DOHH2 (cell line): ENCODE results near the gene FAM8A1.

Experiments used
- H3F3A ChIP-seq: fragments of 200-600 bp; sonication (generic), shearing (Covaris generic); 2 replicates; pipeline ENCODE4 v1.6.0; 2016; ENCODE audit warnings: antibody characterized with exemption, mild to moderate bottlenecking; ENCODE audit not compliant: control insufficient read depth, insufficient read depth
- H3K27ac ChIP-seq: fragments of 200-600 bp; sonication (generic); 2 replicates; pipeline ENCODE4 v1.5.1; 2014; ENCODE audit warnings: low read depth, mild to moderate bottlenecking, low read length, moderate library complexity
- H3K27me3 ChIP-seq: fragments of 200-600 bp; sonication (generic); 2 replicates; pipeline ENCODE4 v1.6.1; 2014; ENCODE audit warnings: mild to moderate bottlenecking, low read length, mixed read lengths; ENCODE audit not compliant: control insufficient read depth
- H3K36me3 ChIP-seq: fragments of 200-600 bp; sonication (generic); 2 replicates; pipeline ENCODE4 v1.6.1; 2014; ENCODE audit warnings: mild to moderate bottlenecking, low read length, moderate library complexity, mixed read lengths; ENCODE audit not compliant: control insufficient read depth
- H3K4me1 ChIP-seq: fragments of 200-600 bp; sonication (generic); 2 replicates; pipeline ENCODE4 v1.6.1; 2014; ENCODE audit warnings: mild to moderate bottlenecking, low read length, mixed read lengths; ENCODE audit not compliant: control insufficient read depth
- H3K4me2 ChIP-seq: fragments of 200-600 bp; sonication (generic); 2 replicates; pipeline ENCODE4 v1.6.0; 2014; ENCODE audit warnings: mild to moderate bottlenecking, low read length, moderate library complexity
- H3K4me3 ChIP-seq: fragments of 200-600 bp; sonication (generic); 2 replicates; pipeline ENCODE4 v1.5.1; 2014; ENCODE audit warnings: mild to moderate bottlenecking, low read length, mixed read lengths
- H3K79me2 ChIP-seq: fragments of 200-600 bp; sonication (generic); 2 replicates; pipeline ENCODE4 v1.6.1; 2014; ENCODE audit warnings: mild to moderate bottlenecking, low read length, mixed read lengths; ENCODE audit not compliant: control insufficient read depth
- H3K9me2 ChIP-seq: fragments of 200-600 bp; sonication (generic); replicated peaks from 2 replicates; pipeline ENCODE4 v1.6.1; 2014; ENCODE audit warnings: mild to moderate bottlenecking, low read length, mixed read lengths; ENCODE audit not compliant: control insufficient read depth
- H3K9me3 ChIP-seq: fragments of 200-600 bp; sonication (generic); 2 replicates; pipeline ENCODE4 v1.6.1; 2014; ENCODE audit warnings: antibody characterized with exemption, low read length, mixed read lengths; ENCODE audit not compliant: control insufficient read depth, insufficient read depth
- H4K20me1 ChIP-seq: fragments of 200-600 bp; sonication (generic); 2 replicates; pipeline ENCODE4 v1.6.0; 2014; ENCODE audit warnings: low read depth, mild to moderate bottlenecking, antibody characterized with exemption, low read length, moderate library complexity; ENCODE audit not compliant: control insufficient read depth, insufficient read depth
- EZH2phosphoT487 ChIP-seq: fragments of 200-600 bp; sonication (generic); IDR thresholded peaks from 2 replicates; pipeline ENCODE4 v1.6.1; 2017; ENCODE audit warnings: borderline replicate concordance, mild to moderate bottlenecking, antibody characterized with exemption, low read length, moderate library complexity, mixed read lengths
- TF ChIP-seq, protein P1 (sequence below): fragments of 200-600 bp; sonication (generic); IDR thresholded peaks from one replicate; pipeline ENCODE4 v1.5.1; 2014; ENCODE audit warnings: antibody characterized with exemption, mild to moderate bottlenecking, low read depth, low read length; ENCODE audit not compliant: poor library complexity, severe bottlenecking

Gene FAM8A1

DNA sequence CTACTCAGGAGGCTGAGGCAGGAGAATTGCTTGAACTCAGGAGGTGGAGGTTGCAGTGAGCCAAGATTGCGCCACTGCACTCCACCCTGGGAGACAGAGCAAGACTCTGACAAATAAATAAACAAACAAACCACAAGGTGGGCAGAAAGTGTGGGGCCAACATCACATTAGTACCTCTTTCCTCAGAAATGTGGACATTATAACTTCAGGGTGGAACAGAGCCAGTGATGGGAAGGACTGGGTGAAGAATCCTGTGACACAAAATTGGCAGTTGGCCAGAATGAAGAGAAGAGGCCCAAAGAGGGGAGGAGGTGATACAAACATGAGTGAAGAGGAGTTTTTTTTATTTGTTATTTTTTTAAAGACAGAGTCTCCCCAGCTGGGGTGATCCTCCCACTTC is 56.0 kb downstream of the FAM8A1 start:
- Histone ChIP-seq H3K4me3 (no peak overlapping the region), H3K9me3 (no peaks in the 10 kb centered on the region), H3K36me3 (peaks cover 87% of the 10 kb centered on the region), H3K9me2 (no peaks in the 10 kb centered on the region), H3K4me1 (no peaks in the 10 kb centered on the region), H3F3A (0 out of 2 replicates have a peak, but pooled peaks cover 2% of the 10 kb centered on the region), H3K27me3 (no peaks in the 10 kb centered on the region), H3K27ac (no peak overlapping the region), H3K79me2 (peaks cover 86% of the 10 kb centered on the region), H4K20me1 (peaks cover 9% of the 10 kb centered on the region; the same call in 1 of the 2 replicates), H3K4me2 (no peak overlapping the region)
- no peak for TF ChIP-seq EZH2phosphoT487
- TF ChIP-seq, protein P1, sequence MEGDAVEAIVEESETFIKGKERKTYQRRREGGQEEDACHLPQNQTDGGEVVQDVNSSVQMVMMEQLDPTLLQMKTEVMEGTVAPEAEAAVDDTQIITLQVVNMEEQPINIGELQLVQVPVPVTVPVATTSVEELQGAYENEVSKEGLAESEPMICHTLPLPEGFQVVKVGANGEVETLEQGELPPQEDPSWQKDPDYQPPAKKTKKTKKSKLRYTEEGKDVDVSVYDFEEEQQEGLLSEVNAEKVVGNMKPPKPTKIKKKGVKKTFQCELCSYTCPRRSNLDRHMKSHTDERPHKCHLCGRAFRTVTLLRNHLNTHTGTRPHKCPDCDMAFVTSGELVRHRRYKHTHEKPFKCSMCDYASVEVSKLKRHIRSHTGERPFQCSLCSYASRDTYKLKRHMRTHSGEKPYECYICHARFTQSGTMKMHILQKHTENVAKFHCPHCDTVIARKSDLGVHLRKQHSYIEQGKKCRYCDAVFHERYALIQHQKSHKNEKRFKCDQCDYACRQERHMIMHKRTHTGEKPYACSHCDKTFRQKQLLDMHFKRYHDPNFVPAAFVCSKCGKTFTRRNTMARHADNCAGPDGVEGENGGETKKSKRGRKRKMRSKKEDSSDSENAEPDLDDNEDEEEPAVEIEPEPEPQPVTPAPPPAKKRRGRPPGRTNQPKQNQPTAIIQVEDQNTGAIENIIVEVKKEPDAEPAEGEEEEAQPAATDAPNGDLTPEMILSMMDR, result no peak

DNA sequence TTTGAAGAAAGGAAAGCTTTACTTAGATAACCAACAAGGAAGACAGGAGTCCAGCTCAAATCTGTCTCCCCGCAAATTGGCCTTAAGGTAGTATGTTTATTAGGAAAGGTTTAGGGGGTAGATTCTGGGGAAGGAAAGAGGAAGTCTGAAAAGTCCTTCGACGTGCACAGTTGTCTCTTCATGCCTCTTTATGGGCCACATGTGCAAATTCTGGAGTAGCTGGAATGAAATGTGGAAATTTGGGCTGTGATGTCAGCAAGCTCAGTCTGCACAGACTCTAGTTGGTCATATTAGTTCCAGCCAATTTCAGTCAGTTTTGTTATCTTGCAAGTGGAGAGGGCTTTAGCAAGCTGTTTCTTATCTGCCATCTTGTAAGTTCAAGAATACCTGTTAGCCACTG is 56.5 kb downstream of the FAM8A1 start:
- Histone ChIP-seq H3K27ac (no peak overlapping the region), H3K4me1 (no peaks in the 10 kb centered on the region), H3K36me3 (peaks cover 89% of the 10 kb centered on the region), H3K4me3 (no peak overlapping the region), H3K27me3 (no peaks in the 10 kb centered on the region), H3F3A (no peaks in the 10 kb centered on the region), H3K79me2 (peaks cover 88% of the 10 kb centered on the region), H3K9me3 (no peaks in the 10 kb centered on the region), H4K20me1 (peaks cover 9% of the 10 kb centered on the region; the same call in 1 of the 2 replicates), H3K4me2 (no peak overlapping the region), H3K9me2 (no peaks in the 10 kb centered on the region)
- no peak for TF ChIP-seq EZH2phosphoT487
- TF ChIP-seq, protein P1, result no peak
